ENCODE measurements around the gene ALCAM.
"Not testable (repeated sequence)": the region's sequence is repeated elsewhere in the genome, so short reads cannot be mapped to it uniquely, and the experiment has no call there.

Gene ALCAM

DNA sequence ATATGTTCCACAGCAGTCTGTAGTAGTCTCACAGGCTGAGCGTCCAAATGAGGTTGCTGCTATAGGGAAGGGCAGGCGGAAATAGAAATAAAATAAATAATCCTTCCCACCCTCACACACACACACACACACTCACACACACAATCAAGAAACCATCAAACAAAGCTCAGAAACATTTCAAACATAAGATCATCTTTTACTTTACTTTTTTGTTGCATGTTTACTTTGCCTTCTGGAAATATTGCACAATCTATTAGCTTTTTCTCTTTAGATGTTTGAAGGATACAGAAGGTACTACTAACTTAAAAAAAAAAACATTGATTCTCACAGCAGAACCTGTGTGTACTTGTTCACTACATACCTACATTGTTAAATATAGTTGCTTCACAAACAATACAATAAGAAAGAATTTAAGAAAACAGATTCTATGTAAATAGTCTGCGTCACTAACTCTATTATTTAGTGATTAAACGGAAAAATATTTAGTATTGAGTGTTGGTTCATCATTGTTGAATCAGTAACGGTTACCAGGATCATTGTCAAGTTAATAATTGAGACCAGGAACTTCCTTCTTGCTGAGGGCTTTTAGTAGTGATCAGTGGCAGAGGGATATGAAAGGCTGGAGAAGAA is 20.5 kb downstream of the ALCAM start:
- no peaks in the 10 kb centered on the region for H3K4me1 ChIP-seq
- in situ Hi-C loops (cut with MboI; ENCODE audit: low sequenced_read_pairs): no loop called here
- no peaks in the 10 kb centered on the region for H3K36me3 ChIP-seq (replicated peaks)
- no peaks in the 10 kb centered on the region for H3K27me3 ChIP-seq (ENCODE audit: low read depth)
- no peaks in the 10 kb centered on the region for H3K9me3 ChIP-seq
- H3K4me3 ChIP-seq: no peak overlapping the region
- DNase-seq (ENCODE audit: low spot score in 2 of 2): no peak

- DNase-seq (ENCODE audit: low spot score in 2 of 2): no peak
- H3K4me3 ChIP-seq: no peak overlapping the region
- no peaks in the 10 kb centered on the region for H3K27me3 ChIP-seq (ENCODE audit: low read depth)
- in situ Hi-C loops (cut with MboI; ENCODE audit: low sequenced_read_pairs): no loop called here
- H3K4me1 ChIP-seq: no peaks in the 10 kb centered on the region
- H3K9me3 ChIP-seq: no peaks in the 10 kb centered on the region
- H3K36me3 ChIP-seq (replicated peaks): no peaks in the 10 kb centered on the region
These were observed 21.5 kb downstream of the ALCAM start for GRCh38 chr3:105388176-105388575.

DNA sequence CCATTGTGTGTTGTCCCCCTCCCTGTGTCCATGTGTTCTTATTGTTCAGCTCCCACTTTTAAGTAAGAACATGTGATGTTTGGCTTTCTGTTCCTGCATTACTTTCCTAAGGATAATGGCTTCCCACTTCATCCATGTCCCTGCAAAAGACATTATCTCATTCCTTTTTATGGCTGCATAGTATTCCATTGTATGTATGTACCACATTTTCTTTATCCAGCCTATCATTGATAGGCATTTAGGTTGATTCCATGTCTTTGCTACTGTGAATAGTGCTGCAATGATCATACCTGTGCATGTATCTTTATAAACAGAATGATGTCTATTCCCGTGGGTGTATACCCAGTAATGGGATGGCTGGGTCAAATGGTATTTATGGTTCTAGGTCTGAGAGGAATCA is 23.1 kb downstream of the ALCAM start:
- H3K27me3 ChIP-seq (ENCODE audit: low read depth); DNase-seq (ENCODE audit: low spot score in 2 of 2); H3K9me3 ChIP-seq; H3K4me3 ChIP-seq; in situ Hi-C loops (cut with MboI; ENCODE audit: low sequenced_read_pairs); H3K4me1 ChIP-seq; H3K36me3 ChIP-seq (replicated peaks): not testable (repeated sequence)

DNA sequence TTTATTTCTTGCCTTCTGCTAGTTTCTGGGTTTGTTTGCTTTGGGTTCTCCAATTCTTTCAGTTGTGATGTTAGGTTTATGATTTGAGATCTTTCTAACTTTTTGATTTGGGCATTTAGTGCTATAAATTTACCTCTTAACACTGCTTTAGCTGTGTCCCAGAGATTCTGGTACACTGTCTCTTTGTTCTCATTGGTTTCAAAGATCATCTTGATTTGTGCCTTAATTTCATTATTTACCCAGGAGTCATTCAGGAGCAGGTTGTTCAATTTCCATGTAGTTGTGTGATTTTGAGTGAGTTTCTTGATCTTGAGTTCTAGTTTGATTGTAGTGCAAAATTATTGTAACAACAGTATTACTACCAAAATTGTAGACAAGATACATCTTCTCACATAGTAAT is 25.9 kb downstream of the ALCAM start:
- H3K9me3 ChIP-seq; H3K36me3 ChIP-seq (replicated peaks); H3K27me3 ChIP-seq (ENCODE audit: low read depth); H3K4me3 ChIP-seq; DNase-seq (ENCODE audit: low spot score in 2 of 2); H3K4me1 ChIP-seq; in situ Hi-C loops (cut with MboI; ENCODE audit: low sequenced_read_pairs): not testable (repeated sequence)

- in situ Hi-C loops (cut with MboI; ENCODE audit: low sequenced_read_pairs): no loop called here
- H3K4me1 ChIP-seq: no peaks in the 10 kb centered on the region
- DNase-seq (ENCODE audit: low spot score in 2 of 2): no peak
These were observed 27.5 kb downstream of the ALCAM start for GRCh38 chr3:105394177-105394576.

GRCh38 chr3:105397974-105398373 is 31.3 kb downstream of the ALCAM start:
- Histone ChIP-seq H3K36me3 (replicated peaks) (no peaks in the 10 kb centered on the region), H3K9me3 (no peaks in the 10 kb centered on the region), H3K27me3 (ENCODE audit: low read depth) (no peaks in the 10 kb centered on the region), H3K4me1 (no peaks in the 10 kb centered on the region), H3K4me3 (no peak overlapping the region)
- in situ Hi-C loops (cut with MboI; ENCODE audit: low sequenced_read_pairs): no loop called here
- DNase-seq (ENCODE audit: low spot score in 2 of 2): no peak

More at GRCh38 chr3:105394177-105394576, 27.5 kb downstream of the ALCAM start:
- Histone ChIP-seq H3K9me3 (no peaks in the 10 kb centered on the region), H3K4me3 (no peak overlapping the region), H3K27me3 (ENCODE audit: low read depth) (no peaks in the 10 kb centered on the region), H3K36me3 (replicated peaks) (no peaks in the 10 kb centered on the region)

DNA sequence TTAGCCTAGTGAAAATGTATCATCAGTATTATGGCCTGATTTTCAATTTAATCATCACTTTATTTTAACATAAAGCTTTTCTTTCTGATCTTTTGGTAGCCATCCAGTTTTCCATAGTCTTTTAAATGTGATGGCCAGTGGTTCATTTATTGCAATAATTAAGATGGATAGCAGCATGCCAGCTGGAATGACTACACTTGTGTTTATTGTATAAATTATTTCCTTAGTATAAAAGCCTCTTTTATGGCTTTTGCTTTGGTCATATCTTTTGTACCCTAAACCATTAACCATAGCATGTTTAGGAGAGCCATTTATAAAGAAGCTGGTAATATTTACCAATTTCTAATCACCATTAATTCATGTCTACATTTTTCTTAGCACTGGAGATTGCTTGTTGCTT is 31.7 kb downstream of the ALCAM start:
- Histone ChIP-seq H3K4me1 (no peaks in the 10 kb centered on the region), H3K4me3 (no peak overlapping the region), H3K9me3 (no peaks in the 10 kb centered on the region), H3K27me3 (ENCODE audit: low read depth) (no peaks in the 10 kb centered on the region), H3K36me3 (replicated peaks) (no peaks in the 10 kb centered on the region)
- DNase-seq (ENCODE audit: low spot score in 2 of 2): no peak
- in situ Hi-C loops (cut with MboI; ENCODE audit: low sequenced_read_pairs): no loop called here

- in situ Hi-C loops (cut with MboI; ENCODE audit: low sequenced_read_pairs): no loop called here
- no peaks in the 10 kb centered on the region for H3K9me3 ChIP-seq
- H3K36me3 ChIP-seq (replicated peaks): no peaks in the 10 kb centered on the region
- H3K27me3 ChIP-seq (ENCODE audit: low read depth): no peaks in the 10 kb centered on the region
- DNase-seq (ENCODE audit: low spot score in 2 of 2): no peak
- no peak overlapping the region for H3K4me3 ChIP-seq
- H3K4me1 ChIP-seq: no peaks in the 10 kb centered on the region
These were observed 32.4 kb downstream of the ALCAM start for GRCh38 chr3:105399062-105399461.

DNA sequence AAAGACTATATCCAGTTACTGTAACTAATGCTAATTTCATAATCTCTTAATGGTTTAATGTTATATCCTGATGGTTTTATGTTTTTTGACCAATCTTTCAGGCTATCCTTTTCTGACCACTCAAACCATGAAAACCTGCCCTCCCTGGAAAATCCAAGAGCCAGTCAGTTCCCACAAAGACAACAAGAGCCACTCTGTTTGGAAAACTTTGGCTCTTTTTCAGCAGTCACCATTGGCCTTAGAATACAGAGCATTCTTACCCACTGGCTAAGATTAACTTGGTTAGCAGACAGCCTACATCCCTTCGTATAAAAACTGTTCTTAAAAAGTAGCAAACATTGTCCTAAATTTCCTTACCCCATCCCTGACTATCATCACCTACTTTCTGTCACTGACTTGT is 32.9 kb downstream of the ALCAM start:
- H3K4me3 ChIP-seq: no peak overlapping the region
- H3K9me3 ChIP-seq: no peaks in the 10 kb centered on the region
- in situ Hi-C loops (cut with MboI; ENCODE audit: low sequenced_read_pairs): no loop called here
- DNase-seq (ENCODE audit: low spot score in 2 of 2): no peak
- H3K4me1 ChIP-seq: no peaks in the 10 kb centered on the region
- H3K36me3 ChIP-seq (replicated peaks): no peaks in the 10 kb centered on the region
- no peaks in the 10 kb centered on the region for H3K27me3 ChIP-seq (ENCODE audit: low read depth)

GRCh38 chr3:105401254-105401653 is 34.5 kb downstream of the ALCAM start:
- Histone ChIP-seq H3K9me3 (no peaks in the 10 kb centered on the region), H3K4me3 (no peak overlapping the region), H3K36me3 (replicated peaks) (no peaks in the 10 kb centered on the region), H3K27me3 (ENCODE audit: low read depth) (no peaks in the 10 kb centered on the region), H3K4me1 (no peaks in the 10 kb centered on the region)
- in situ Hi-C loops (cut with MboI; ENCODE audit: low sequenced_read_pairs): no loop called here
- DNase-seq (ENCODE audit: low spot score in 2 of 2): no peak

GRCh38 chr3:105401691-105402149 is 35.0 kb downstream of the ALCAM start:
- H3K9me3 ChIP-seq: no peaks in the 10 kb centered on the region
- H3K27me3 ChIP-seq (ENCODE audit: low read depth): no peaks in the 10 kb centered on the region
- DNase-seq (ENCODE audit: low spot score in 2 of 2): no peak
- no peaks in the 10 kb centered on the region for H3K4me1 ChIP-seq
- in situ Hi-C loops (cut with MboI; ENCODE audit: low sequenced_read_pairs): no loop called here
- no peaks in the 10 kb centered on the region for H3K36me3 ChIP-seq (replicated peaks)
- H3K4me3 ChIP-seq: no peak overlapping the region

- no peaks in the 10 kb centered on the region for H3K27me3 ChIP-seq (ENCODE audit: low read depth)
- no peak overlapping the region for H3K4me3 ChIP-seq
- H3K36me3 ChIP-seq (replicated peaks): no peaks in the 10 kb centered on the region
- DNase-seq (ENCODE audit: low spot score in 2 of 2): peak; percentile 6 to 58
- in situ Hi-C loops (cut with MboI; ENCODE audit: low sequenced_read_pairs): no loop called here
- H3K4me1 ChIP-seq: no peaks in the 10 kb centered on the region
- H3K9me3 ChIP-seq: no peaks in the 10 kb centered on the region
These were observed 35.6 kb downstream of the ALCAM start for GRCh38 chr3:105402287-105402801.

DNA sequence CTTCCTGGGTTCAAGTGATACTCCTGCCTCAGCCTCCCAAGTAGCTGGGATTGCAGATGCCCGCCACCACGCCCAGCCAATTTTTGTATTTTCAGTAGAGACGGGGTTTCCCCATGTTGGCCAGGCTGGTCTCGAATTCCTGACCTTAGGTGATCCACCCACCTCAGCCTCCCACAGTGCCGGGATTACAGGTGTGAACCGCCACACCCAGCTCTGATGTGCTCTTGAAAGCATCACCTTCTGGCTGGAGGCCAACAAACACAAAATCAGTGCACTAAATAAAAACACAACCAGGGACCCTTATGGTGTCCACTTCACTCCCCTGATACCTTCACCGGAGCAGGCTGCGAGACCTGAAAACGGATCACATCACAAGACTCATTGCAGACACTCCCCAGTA is 36.3 kb downstream of the ALCAM start:
- H3K9me3 ChIP-seq; H3K4me1 ChIP-seq; H3K4me3 ChIP-seq; H3K36me3 ChIP-seq (replicated peaks); in situ Hi-C loops (cut with MboI; ENCODE audit: low sequenced_read_pairs); H3K27me3 ChIP-seq (ENCODE audit: low read depth); DNase-seq (ENCODE audit: low spot score in 2 of 2): not testable (repeated sequence)

DNA sequence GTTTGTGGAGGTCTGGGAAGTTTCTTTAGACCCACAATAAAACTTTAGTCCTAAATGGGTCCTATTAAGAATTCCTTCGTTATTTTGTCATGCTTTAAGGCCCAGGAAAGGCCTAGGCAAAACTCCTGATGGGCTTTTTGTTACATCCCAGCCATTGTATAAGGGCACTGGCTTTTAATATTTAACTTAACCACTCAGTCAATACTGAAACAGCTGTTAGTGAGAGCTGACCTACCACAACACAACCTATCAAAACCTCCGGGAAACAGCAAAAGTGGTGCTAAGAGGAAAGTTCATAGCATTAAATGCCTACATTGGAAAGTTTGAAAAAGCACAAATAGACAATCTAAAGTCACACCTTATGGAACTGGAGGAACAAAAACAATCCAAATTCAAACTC is 39.6 kb downstream of the ALCAM start:
- Histone ChIP-seq H3K27me3 (ENCODE audit: low read depth) (no peaks in the 10 kb centered on the region), H3K9me3 (no peaks in the 10 kb centered on the region), H3K4me1 (no peaks in the 10 kb centered on the region), H3K4me3 (no peak overlapping the region), H3K36me3 (replicated peaks) (no peaks in the 10 kb centered on the region)
- in situ Hi-C loops (cut with MboI; ENCODE audit: low sequenced_read_pairs): no loop called here
- DNase-seq (ENCODE audit: low spot score in 2 of 2): no peak

DNA sequence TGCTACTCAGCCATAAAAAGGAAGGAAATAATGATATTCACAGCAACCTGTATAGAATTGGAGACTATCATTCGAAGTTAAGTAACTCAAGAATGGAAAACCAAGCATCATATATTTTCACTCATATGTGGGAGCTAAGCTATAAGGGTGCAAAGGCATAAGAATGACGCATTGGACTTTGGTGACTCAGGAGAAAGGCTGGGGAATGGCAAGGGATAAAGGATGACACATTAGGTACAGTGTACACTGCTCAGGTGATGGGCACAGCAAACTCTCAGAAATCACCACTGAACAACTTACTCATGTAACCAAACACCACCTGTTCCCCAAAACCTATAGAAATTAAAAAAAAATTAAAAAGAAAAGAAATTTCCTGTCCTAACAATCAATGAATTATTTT is 42.7 kb downstream of the ALCAM start:
- H3K36me3 ChIP-seq (replicated peaks): no peaks in the 10 kb centered on the region
- in situ Hi-C loops (cut with MboI; ENCODE audit: low sequenced_read_pairs): no loop called here
- DNase-seq (ENCODE audit: low spot score in 2 of 2): no peak
- H3K4me3 ChIP-seq: no peak overlapping the region
- no peaks in the 10 kb centered on the region for H3K9me3 ChIP-seq
- no peaks in the 10 kb centered on the region for H3K27me3 ChIP-seq (ENCODE audit: low read depth)
- H3K4me1 ChIP-seq: no peaks in the 10 kb centered on the region

Measured in HAP-1 (cell line).